CD4-positive, alpha-beta T cell treated with Interleukin-6 for 4 hours (primary cell): ENCODE measurements around the gene COA6.

Source experiments
- DNase-seq: peaks from one replicate; pipeline ENCODE4 v3.0.0-alpha.2; 2020; ENCODE audit warnings: mixed read lengths

Gene COA6, protein sequence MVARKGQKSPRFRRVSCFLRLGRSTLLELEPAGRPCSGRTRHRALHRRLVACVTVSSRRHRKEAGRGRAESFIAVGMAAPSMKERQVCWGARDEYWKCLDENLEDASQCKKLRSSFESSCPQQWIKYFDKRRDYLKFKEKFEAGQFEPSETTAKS

DNA sequence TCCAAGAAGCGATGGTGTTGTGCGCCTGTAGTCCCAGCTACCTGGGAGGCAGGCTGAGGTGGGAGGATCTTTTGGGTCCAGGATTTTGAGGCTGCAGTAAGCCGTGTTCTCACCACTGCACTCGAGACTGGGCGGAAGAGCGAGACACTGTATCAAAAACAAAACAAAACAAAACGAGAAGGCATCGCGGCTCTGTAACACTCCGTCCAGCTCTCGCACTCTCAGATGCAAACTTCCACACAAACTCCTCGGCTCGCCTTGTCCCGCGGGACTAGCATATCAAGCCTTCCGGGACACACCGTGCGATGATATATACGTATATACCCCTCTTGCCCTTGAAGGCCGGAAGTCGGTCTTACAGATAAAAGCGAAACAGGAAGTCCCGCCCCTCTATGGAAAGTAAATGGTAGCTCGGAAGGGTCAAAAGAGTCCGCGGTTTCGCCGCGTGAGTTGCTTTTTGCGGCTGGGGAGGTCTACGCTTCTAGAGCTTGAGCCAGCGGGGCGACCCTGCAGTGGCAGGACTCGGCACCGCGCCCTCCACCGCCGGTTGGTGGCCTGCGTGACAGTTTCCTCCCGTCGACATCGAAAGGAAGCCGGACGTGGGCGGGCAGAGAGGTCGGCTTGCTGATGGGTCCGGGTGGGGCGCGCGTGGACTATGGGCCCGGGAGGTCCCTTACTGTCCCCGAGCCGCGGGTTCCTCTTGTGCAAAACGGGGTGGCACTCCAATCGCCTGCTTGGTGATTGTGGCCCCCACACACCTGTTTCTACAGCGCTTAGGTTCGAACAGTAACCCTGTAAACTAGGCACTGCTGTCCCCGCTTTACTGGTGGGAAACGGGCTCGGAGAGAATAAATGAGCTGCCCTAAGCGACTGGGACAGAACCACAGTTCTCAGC is at the start of gene COA6:
Gene COA6 (plus strand): TSS at position 393 of the 895 bp plus-strand sequence. CDS start 11 bp downstream, at position 404.
- DNase-seq, result peak; percentile 88

DNA sequence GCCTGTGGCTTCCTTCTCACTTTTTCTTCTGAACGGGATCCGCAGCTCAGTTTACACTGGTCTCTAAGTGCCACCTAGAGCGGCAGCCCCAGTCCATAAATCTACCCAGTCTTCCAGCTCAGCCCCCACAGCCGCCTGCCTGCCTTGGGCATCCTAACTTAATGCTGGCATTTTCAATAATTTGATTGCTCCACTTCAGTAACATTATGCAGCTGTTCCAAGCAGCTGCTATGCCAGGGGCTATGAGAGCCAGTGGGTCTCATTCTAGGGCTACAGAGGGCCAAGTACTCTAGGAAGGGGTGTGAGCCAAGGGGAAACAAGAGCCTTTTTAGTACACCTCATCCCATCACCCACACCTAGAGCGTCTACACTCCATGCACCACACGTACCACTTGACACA is 48.4 kb upstream of the COA6 start:
- DNase-seq, result no peak

- peak; percentile 40 for DNase-seq
Measured at GRCh38 chr1:234325878-234326496, 47.3 kb upstream of the COA6 start.

- DNase-seq, result peak; percentile 83
Measured at GRCh38 chr1:234326497-234327366, 46.5 kb upstream of the COA6 start.

GRCh38 chr1:234327577-234328164 is 45.6 kb upstream of the COA6 start:
- no peak for DNase-seq

- DNase-seq, result no peak
Measured at GRCh38 chr1:234330843-234331215, 42.4 kb upstream of the COA6 start.

- DNase-seq, result no peak
Measured at GRCh38 chr1:234331507-234331906, 41.7 kb upstream of the COA6 start.

- DNase-seq, result no peak
Measured at GRCh38 chr1:234336359-234336758, 36.9 kb upstream of the COA6 start.

DNA sequence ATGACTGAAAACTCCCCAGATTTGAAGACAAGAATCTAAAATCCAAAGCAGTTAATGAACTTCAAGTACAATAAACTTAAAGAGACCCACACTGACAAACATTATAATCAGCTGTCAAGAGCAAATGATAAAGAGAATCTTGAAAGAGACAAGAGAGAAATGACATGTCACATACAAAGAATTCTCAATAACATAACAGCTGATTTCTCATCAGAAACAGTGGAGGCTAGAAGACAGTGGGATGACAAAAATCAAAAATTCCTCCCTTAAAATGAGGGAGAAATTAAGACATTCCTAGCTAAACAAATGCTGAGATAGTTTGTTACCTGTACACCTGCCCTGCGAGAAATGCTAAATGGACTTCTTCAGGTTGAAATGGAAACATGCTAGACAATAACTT is 36.0 kb upstream of the COA6 start:
- no peak for DNase-seq

DNA sequence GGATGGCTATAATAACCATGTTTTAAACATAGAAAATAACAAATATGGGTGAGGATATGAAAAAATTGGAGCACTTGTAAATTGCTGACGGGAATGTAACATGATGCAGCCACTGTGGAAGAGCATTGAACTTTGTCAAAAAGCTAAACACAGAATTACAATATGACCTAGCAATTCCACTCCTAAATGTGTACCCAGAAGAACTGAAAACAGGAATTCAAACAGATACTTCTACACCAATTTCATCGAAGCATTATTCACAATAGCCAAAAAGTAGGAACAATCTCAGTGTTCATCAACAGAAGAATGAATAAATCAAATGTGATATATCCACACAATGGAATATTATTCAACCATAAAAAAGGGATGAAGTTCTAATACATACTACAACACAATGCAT is 32.7 kb upstream of the COA6 start:
- DNase-seq, result no peak

DNA sequence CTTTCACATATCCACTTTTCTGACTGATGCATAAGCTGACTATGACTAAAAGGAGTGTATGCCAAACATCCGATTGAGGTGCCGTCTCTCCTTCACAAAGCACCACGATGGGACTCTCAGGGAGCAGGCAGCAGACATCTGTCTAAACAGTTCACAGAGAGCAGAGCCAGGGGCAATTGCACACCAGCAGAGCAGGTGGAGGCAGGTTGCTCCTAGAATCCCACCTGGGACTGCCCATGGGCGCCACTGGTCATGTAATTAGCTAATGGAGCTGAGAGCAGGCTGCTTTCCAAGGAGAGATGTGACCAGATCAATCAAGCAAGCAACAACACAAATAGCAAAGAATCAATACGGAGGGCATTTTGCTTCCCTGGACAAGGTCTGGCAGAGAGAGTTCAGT is 30.5 kb upstream of the COA6 start:
- no peak for DNase-seq

DNA sequence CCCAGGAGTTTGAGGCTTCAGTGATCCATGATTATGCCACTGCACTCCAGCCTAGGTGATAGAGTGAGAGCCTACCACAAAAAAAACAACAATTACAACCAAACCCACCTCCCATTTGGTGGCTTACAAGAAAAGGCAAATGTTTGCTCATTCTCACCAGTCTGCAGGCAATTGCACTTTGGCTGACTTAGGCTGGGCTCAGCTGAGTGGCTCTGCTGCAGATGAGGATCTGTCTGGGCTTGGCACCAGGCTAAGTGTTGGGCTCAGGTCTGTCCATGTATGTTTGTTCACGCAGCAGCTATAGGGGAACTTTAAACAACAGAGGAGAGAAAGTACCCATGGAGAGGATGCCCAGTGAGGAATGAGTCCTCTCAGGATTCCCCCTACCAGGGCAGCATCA is 28.0 kb upstream of the COA6 start:
- no peak for DNase-seq

DNA sequence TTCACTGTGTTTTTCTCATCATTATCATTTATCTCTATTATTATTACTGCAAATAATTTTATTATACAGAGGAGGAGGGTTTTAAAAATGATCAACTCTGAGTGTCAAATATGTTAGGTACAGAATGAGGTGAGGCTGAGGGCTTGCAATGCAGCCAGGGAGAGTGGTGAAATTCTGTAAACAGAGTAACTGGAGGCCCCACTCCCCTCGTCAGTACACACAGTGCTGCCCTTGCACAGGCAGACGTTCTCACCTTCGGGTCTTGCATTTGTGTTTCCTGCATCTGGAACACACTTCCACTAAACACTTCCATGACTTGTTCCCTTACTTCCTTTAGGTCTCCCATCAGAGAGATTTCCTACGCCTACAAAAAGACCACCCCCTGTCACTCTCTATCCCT is 24.3 kb upstream of the COA6 start:
- no peak for DNase-seq

- DNase-seq, result no peak
Measured at GRCh38 chr1:234355782-234356510, 17.3 kb upstream of the COA6 start.

- DNase-seq, result peak; percentile 67
Measured at GRCh38 chr1:234356615-234357269, 16.5 kb upstream of the COA6 start.

DNA sequence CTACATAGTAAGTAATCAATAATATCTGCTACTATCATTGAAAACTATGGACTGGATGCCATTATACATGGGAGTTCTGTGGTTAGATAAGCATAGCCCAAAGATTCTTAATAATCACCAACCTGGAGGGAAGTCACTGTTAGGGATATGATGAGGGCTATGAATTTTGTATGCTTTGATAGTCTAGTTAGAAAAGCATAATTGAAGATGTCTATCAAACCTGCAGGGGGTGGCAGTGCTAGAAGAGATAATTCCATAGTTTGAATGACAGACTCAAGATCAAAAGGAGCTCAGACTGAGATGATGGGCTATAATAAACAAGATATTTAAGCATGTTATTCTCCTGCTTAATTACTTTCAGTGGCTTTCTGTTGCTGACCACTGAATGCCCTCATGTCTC is 15.4 kb upstream of the COA6 start:
- DNase-seq, result no peak

- DNase-seq, result no peak
Measured at GRCh38 chr1:234361102-234361603, 12.1 kb upstream of the COA6 start.

DNA sequence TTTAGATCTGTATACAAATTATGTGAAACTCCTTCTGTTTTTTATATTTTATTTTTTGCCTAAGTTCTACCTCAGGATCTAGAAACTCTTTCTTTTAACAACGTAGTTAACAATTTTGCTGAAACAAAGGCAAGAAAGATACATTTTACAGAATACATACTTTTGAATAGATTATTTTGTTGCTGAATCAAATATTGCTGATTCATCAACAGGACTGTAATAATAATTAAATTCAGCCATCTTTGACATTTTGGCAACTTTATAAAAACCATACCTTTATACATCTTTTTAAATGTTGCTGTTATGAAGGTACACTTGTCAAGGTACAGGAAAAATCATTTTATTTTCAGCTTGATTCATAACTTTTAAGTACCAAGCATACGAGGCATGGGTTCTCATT is 10.7 kb upstream of the COA6 start:
- no peak for DNase-seq

GRCh38 chr1:234368320-234369032 is 4.8 kb upstream of the COA6 start:
- DNase-seq, result peak; percentile 16

DNA sequence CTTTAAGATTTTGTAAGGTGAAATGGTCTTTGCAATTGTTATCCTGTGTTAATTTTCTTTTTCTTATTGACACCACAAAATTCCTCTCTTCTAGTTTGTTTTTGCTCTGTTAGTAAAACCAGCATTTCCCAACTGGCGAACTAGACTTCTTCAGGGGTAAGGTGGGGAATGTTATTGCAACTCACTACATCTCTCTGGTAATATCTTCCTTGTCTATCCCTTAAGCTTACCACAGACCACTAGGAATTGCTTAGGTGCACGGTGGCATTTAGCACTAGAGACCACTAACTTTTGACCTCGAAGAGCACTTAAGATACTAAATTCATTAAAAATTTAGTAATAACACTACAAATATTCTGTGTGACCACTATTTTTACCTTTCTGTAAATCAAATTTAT is 4.2 kb upstream of the COA6 start:
- DNase-seq, result no peak

GRCh38 chr1:234369784-234370183 is 3.5 kb upstream of the COA6 start:
- no peak for DNase-seq
